Stimulated activated CD4-positive, alpha-beta T cell treated with anti-CD3 and anti-CD28 coated beads, Interleukin-4, amount 100 ng/mL, for 48 hours (primary cell): ENCODE measurements around the gene TBC1D12.
"Not testable (repeated sequence)": the region's sequence is repeated elsewhere in the genome, so short reads cannot be mapped to it uniquely, and the experiment has no call there.

Experiments used
- DNase-seq, 2 donors: peaks; one replicate each; pipeline ENCODE4 v3.0.0-alpha.2; 2020; ENCODE audit warnings: low read depth in 2 of 2

Gene TBC1D12

DNA sequence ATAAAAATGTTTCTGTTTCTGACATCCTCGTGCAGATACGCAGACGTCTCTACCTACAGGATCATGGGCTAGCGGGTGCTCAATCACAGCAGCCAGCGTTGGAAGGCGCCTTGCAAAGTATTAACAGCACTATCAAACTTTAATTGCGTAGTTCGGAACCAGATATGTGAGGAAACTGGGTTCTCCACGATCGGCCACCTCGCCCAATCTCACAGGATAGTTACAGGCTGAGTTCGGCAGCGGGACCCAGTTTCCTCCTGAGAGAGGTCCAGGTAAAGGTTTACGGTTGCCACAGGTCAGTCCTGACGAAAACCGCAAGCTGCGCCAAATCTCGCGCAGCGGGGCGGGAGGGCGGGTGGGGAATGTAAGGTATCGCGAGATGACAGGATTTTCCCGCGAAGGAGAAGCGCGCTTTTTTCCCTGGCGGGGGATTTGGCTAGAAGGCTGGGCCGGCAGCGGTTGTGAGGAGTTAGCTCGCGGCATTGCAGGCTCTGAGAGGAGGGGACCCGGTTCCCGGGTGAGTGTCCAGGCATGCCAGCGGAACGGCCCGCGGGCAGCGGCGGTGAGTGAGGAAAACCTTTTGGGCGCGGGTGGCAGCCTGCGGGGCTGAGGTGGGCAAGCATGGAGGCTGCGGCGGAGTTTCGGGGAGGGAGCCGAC is 143.2 kb downstream of the TBC1D12 start, which contains the start of gene HELLS:
Gene HELLS, plus strand, starts transcription at position 398 of the 658 bp plus-strand sequence. Its CDS starts 134 bp downstream, at position 532.
- DNase-seq, result peak; percentile 66 to 75

DNA sequence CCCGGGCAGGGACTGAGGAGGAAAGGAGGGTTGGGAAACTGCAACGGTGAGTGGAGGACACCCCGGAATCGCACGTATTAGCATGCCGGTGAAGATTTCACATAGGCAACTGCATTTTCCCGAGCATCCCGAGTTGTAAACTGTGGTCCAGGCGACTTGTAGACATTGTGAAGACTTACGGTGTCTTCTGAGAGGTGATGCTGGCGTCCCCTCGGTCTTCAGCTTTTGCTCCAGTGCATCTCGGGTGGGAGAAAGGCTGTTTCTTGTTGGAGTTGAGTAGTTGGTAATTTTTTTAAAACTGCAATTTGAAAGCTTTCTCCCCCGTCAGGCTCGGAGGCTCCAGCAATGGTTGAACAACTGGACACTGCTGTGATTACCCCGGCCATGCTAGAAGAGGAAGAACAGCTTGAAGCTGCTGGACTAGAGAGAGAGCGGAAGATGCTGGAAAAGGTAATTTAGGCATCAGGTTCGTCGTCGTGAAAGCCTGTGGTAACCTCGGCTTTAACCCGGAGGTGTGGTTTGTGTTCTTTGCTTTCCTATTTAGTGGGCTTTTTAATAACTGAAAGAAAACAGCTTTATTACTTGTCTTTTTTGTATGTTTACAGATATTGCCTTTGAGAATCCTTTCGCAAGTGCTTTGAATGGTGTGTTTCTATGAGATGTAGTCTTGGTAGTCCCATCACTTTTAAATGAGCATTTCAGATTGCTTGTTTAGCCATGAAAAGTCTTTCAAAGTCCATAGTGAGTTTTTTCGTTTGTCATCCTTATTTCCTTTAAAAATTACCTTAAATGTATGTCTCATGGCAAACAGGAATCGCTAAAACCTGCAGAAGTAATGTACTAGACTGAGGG is 143.9 kb downstream of the TBC1D12 start:
- peak in 1 of 2 donors; percentile 2 for DNase-seq

DNA sequence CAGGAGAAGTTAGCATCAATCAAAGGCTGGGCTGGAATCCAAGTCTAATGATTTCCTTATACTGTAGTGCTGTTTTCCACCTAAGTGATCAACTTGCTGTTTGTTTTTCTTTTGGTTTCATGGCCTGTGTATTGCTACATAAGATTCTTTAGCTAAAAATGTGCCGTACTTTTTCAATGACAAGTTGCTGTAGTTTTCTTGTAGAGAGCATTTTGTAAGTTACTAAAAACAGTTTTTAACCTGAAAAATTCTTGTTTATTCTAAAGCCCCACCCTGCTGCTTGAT is 144.5 kb downstream of the TBC1D12 start:
- no peak for DNase-seq

DNA sequence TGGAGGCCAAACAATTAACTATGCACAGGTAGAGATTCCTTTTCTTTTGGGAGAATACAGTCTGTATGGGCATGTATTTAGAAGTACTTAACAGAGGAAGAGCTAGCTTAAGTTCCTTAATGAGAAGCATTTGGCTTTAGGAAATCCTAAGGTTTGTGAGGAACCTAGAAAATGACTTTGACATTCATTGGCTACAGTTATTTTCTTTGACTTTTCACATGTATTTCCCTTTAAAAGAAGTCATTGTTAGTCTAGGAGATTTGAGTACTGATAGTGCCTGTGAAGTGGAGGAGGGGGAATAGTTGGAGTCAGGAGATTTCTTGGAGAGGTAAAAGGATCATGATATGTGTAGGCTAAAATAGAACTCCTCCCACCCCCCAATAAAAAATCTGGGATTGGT is 146.9 kb downstream of the TBC1D12 start:
- DNase-seq, result no peak

DNA sequence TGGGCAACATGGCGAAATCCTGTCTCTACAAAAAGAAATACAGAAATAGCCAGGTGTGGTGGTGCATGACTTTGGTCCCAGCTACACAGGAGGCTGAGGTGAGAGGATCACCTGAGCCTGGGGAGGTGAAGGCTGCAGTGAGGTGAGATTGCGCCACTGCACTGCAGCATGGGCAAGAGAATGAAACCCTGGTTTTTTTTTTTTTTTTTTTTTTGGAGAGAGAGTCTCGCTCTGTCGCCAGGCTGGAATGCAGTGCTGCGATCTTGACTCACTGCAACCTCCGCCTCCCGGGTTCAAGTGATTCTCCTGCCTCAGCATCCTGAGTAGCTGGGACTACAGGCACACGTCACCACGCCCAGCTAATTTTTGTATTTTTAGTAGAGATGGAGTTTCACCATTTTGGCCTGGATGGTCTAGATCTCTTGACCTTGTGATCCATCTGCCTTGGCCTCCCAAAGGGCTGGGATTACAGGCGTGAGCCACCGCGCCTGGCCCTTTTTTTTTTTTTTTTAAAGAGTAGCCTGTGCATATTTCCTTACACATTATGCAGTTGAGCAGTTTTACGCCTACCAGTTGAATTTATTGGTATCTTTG is 165.5 kb downstream of the TBC1D12 start:
- not testable (repeated sequence) for DNase-seq

DNA sequence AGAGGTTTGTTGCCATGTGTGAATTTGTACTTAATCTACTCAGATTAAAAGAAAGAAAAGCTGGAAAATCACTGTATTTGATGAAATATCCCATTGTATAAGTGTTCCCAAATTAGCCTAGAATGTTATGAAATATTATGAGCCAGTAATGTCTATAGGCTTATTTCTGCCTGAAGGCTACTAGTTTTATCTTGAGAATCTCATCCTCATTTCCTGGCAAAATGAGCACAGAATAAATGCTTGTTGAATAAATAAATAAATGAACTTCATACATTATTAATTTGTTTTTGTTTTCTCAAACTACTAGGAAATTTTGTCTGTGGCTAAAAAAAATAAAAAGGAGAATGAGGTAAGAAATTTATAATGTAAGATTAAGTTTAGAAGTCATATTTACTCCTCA is 168.7 kb downstream of the TBC1D12 start:
- DNase-seq, result no peak

DNA sequence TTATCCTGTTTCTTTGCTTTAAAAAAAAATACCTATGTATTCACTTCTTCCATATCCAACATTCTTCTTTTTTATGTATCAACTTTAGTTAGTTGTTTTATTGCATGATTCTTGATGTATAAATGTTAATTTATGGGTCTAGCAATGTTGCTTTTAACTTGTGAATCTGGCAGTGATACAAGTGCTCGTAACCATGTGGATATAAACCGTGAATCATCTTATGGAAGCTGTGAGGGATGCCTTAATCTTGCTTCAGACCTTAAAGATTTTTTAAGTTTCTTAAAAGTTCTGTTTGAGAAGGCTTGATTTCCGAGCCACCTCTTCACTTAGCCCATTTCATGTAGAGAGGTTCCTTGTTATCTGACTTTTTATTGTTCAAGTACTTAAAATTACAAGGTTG is 169.2 kb downstream of the TBC1D12 start:
- DNase-seq, result no peak

DNA sequence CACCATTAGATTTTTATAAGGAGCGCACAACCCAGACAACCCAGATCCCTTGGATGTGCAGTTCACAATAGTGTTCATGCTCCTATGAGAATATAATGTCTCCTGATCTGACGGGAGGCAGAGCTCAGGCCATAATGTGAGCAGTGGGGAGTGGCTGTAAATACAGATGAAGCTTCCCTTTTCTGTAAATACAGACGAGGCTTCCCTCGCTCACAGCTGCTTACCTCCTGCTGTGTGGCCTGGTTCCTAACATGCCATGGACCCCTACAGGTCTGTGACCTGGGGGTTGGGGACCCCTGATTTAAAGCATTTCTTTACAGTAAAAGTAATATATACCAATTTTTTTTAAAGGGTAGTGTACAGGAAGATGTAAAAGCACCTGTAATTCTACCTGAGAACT is 176.4 kb downstream of the TBC1D12 start:
- DNase-seq, result no peak

DNA sequence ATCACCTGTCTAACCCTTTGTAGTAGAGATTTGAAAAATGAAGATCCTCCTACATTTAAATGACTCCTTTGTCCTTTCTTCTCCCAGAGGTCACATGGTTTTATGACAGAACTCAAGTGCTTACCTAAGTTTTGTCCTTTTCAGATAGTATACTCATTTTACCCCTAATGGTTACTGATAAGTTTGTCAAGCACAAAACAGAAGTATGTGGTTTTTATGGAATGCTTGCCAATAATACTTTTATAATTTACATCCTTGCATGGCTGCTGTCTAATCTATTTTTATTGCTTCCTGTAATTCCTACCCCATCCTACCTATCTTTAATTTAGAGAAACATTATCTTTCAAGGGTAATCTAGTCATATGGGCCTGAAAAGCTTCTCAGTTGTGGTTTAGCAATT is 180.8 kb downstream of the TBC1D12 start:
- DNase-seq, result no peak
